Measurements from ENCODE around the gene SFTA2. TPM values are rescaled to one million over a fixed set of nuclear protein-coding genes. Genes with fewer than 3 reads are reported as not detected.

The SFTA2 gene
- total RNA-seq, 1 experiment from 2014 or later: not detected

- DNase-seq (ENCODE audit: low read depth): no peak
These were observed 41.9 kb downstream of the SFTA2 start for GRCh38 chr6:30889921-30890645.

DNA sequence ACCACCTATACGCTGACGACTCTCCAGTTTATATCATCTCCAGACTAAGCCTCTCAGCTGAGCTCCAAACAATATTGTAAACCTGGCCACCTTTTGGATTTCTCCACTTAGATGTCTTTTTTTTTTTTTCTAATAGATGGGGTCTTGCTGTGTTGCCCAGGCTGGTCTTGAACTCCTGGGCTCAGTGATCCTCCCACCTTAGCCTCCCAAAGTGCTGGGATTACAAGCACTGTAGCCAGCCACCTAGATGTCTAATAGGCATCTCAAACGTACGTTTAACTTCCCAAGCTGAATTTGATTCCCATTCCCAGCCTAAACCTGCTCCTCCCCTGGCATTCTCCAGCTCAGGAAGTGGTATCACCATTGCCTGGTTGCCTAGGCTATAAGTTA lies 42.5 kb downstream of the SFTA2 start:
- no peak for DNase-seq (ENCODE audit: low read depth)

- DNase-seq (ENCODE audit: low read depth): no peak
These were observed 43.0 kb downstream of the SFTA2 start for GRCh38 chr6:30888816-30889495.

DNA sequence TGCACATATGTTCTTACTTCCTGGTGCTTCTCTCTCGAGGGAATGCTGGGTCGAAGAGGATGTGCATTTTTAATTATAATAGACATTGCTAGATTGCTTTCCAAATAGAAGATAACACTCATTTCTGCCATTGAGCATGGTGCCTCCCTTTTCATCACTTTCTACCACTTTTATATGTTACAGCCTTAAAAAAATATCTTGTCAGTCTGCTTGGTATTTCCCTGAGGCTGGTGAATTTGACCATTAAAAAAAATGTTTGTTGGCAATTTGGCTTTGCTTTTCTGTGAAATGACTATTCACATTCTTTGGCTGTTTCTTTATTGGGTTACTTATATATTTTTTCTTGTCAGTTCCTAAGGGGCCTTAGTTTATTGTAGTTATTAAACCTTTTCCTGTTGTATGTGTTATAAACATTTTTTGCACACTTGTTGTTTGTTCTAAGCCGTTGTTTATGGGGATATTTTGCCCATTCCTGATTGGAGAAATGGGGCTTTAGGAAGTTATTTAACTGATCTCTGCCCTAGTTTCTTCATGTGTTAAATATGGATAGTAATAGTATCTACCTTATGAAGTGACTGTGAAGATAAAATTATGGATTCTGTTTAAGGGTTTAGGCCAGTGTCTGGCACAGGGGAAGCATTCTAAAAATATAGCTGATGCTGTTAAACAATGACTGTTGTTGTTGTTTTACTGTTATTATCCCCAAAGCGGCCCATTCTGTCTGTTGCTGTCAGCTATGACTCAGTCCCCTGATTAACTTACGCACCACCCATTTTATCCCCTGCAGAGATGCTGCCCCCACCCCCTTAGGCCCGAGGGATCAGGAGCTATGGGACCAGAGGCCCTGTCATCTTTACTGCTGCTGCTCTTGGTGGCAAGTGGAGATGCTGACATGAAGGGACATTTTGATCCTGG lies 43.8 kb downstream of the SFTA2 start:
- DNase-seq (ENCODE audit: low read depth): peak; percentile 92

DNA sequence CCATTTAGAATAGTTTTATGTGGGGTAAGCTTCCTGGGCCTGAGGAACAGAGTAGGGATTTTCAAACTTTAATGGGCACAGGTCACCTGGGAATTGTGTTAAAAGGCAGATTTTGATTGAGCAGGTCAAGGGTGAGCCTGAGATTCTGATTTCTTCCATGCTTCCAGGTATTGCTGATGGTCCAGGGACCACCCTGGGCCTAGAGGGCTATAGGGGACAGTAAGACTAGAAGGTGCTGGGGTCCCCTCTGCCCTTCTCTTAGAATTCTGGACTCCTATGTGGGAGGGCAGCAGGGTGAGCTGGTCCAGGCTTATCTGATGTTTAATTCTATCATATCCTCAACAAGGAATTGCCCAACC lies 45.1 kb downstream of the SFTA2 start:
- DNase-seq (ENCODE audit: low read depth): no peak

DNA sequence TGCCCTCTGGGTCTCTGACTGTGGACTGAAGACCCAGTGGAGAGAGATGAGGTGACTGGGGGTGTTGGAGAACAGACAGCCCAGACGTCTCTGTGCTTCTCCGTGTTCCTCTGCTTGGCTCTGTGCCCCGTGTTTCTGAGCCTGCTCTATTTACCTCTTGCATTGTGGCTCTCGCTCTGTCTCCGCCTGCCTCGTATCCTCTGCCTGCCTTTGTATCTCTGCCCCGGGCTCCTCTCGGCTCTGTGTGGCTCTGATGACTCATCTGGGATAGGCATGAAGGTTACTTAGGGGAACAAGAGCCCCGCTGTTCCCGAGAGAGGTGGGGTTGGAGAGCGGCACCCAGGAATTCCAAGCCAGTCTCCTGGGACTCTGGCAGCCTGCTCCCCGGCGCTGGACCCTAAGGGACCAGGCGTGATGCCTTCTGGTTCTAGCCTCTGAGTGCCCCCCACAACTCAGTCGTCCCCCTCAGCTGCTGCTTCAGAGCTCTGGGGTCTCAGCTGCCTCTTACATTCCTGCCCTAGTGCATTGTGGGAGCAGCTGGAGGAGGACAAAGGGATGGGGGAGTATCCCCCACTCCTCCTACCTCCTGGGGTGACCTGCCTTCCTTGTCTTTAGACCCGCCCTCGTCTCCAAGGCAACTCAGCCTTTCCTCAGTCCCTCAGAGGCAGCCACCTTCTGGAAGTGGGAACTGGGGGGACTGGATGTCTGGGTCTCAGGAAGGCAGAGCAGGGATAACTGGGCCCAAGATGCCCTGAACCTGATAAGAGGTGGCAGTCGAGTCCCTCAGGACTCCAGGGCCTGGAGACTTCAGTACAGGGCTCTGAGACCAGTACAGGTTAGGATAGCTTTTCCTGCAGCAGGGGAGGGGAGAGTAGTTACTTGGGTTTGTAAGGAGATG lies 45.7 kb downstream of the SFTA2 start:
- peak; percentile 100 for DNase-seq (ENCODE audit: low read depth)

DNA sequence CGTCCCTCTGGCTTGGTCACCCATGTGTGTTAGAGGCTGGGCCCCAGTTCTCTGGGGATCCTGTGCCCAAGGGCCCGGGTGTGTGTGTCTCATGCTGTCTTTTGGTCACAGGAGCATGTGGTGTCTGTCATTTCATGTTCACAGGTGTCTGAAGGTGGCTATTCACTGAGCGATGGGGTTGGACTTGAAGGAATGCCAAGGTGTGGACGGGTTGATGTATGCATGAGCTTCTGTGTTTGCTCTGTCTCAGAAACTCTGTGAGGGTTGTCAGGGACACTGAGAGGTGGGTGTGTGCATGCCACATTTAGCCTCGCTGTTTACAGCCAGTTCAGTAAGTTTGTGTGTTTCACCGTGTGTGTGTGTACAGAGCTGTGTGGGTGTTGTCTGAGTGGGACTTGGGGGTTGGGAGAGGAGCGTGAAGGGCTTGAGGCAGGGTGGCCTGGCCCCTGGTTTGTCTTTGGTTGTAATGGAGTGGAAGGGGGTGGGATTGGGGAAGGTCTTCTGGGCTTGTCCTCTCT lies 46.4 kb downstream of the SFTA2 start:
- DNase-seq (ENCODE audit: low read depth): peak; percentile 77

DNA sequence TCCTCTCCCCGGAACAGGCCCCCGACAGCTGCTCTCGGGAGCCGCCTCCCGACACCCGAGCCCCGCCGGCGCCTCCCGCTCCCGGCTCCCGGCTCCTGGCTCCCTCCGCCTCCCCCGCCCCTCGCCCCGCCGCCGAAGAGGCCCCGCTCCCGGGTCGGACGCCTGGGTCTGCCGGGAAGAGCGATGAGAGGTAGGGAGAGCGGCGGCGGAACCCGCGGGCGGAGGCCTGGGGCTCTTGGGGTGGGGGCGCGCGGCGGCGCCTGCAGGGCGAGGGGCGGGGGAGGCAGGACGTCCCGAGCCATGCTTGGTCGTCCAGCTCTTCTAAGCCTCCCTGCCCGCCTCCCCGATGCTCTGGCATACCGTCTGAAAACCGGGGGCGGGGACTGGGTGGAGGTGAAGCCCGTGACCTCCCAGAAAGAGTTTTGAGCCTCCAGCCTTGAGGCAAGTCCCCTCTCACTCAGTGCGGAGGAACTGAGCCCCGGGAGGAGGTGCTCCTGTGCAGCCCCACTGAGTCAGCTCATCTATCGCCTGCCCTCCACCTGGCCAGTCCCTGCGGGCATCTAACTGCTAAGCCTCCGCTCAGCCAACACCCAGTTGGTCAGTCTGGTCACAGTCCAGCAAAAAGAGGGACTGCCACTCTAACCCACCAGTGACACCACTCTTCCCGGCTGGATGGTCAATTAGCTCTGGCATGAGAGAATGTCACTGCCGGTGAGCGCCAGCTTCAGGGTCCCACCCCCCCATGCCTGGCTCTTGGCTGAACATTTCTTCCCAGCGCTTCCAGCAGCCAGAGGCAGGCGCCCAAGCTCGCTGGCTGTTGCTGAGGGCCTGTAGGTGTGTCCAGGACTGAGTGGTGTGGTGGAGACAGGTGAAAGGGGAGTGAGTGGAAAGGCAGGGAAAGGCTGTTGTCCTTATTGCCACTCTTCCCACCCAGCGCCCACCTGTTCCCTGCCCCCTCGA lies 47.2 kb downstream of the SFTA2 start:
- peak; percentile 89 for DNase-seq (ENCODE audit: low read depth)

DNA sequence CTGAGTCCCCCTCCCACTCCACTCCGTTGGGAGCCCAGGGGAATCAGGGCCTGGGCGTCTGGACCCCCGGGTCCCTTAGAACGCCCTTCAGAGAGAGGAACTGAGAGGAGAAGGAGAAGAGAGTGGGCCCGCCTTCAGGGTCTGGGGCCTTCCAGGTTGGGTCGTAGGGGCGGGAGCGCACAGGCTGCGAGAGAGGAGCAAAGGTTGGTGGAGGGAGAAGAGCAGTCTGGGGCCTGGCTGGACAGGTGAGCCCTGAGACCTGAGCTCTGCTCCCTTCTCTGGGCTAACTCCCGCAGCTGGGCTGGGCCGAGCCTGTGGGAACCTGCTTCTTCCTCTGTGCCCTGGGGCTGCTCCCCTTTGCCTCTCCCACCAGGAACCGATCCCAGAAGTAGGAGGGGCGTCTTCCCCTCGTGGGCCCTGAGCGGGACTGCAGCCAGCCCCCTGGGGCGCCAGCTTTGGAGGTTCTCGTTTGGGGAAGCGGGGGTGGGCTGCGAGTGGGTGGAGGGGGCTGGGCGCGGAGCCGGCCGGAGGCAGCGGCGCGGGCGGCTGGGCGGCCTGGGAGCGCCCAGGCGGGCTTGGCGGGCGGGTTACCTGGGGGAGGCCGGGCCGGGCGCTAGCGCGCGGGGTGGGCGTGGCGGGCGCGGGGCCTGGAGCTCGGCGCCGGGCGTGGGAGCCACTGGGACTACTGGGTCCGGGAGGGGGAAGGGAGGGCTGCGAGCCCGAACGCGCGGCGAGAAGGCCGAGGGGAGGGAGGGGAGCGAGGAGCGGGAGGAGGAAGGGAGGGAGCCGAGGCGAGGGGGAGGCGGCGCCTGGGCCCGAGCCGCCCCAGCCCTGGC lies 48.1 kb downstream of the SFTA2 start, which contains the start of gene DDR1:
Gene DDR1 (plus strand): TSS at position 835 of the 836 bp plus-strand sequence. CDS start 4,211 bp downstream, outside the sequence.
- DNase-seq (ENCODE audit: low read depth): peak; percentile 88

DNA sequence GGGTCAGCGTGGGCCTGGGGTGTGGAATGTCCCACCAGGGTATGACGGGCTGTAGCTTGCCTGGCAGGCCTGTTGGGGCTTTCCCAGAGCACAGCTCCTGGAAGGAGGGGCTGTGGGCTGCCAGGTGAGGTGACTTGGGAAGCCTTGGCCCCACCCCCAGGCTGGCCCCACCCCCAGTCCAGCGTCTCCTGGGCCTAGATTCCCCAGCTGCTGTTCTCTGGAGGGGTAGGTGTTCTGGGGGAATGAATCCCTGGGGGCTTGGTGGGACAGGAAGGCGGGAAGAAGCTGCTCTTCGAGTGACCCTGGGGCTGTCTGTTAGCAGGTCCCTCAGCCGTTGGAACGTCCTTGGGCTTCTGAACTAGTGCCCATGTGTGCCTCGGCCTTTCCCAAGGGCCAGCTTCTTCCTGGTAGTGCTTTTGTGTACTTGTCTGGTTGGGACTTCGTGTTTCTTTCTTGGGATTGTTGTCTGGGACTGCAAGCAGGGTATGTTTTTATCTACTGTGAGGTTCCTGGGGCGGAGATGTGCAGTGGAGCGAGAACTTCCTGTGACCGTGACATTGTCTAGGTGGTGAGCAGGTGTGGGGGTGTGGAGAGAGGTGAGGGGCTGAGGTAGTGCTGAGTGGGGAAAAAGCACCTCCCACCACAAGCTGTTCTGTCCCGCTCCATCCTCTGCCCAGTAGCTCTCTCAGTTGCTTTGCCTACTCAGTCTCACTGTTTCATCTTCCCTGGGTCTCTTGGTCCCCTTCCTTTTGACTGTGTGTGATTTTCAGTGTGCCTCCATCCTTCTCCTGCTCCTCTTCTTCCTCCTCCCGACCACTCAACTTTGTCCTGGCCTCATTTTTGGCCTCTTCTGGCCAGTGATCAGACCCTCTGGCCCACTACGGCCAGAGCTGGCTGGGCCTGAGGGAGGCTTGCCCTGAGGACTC lies 48.9 kb downstream of the SFTA2 start:
- DNase-seq (ENCODE audit: low read depth): no peak

GRCh38 chr6:30882204-30882758 lies 49.7 kb downstream of the SFTA2 start:
- no peak for DNase-seq (ENCODE audit: low read depth)

- no peak for DNase-seq (ENCODE audit: low read depth)
These were observed 50.4 kb downstream of the SFTA2 start for GRCh38 chr6:30881392-30882203.
